ENCODE data around the gene ADCK1. TPM values are rescaled to one million over a fixed set of nuclear protein-coding genes. Genes with fewer than 3 reads are reported as not detected.

ADCK1 gene
- total and polyA plus RNA-seq, 8 donors: 2.9 to 9.9 (median 4.9) TPM

GRCh38 chr14:77800814-77801213, 905 bp downstream of the ADCK1 start:
- no peak for FAIRE-seq

GRCh38 chr14:77804592-77804991, 4.7 kb downstream of the ADCK1 start:
- intact Hi-C loops (cut with DNase I): no loop called here
- no peaks in the 10 kb centered on the region for H3K36me3 ChIP-seq
- no peaks in the 10 kb centered on the region for H3K4me1 ChIP-seq
- no peak overlapping the region for H3K4me3 ChIP-seq
- FAIRE-seq (no peak), DNase-seq (no peak), ATAC-seq (no peak)
- no peaks in the 10 kb centered on the region for H3K27me3 ChIP-seq
- WGBS, 2 donors: 62 to 67% methylated on average over 6 of the region's 6 CpGs
- no peaks in the 10 kb centered on the region for H3K9me3 ChIP-seq
- H3K27ac ChIP-seq: no peak overlapping the region
- no peak for TF ChIP-seq CTCF (IDR thresholded peaks at IDR 0.05)

More at GRCh38 chr14:77800814-77801213, 905 bp downstream of the ADCK1 start:
- Histone ChIP-seq H3K4me1 (no peaks in the 10 kb centered on the region), H3K36me3 (no peaks in the 10 kb centered on the region), H3K9me3 (no peaks in the 10 kb centered on the region), H3K27me3 (no peaks in the 10 kb centered on the region), H3K27ac (peak overlapping the region; percentile 80 to 88 (median 84)), H3K4me3 (peak overlapping the region in 3 of 4 donors; percentile 85 to 94 (median 89))
- intact Hi-C loops (cut with DNase I): no loop called here
- no peak for TF ChIP-seq CTCF (IDR thresholded peaks at IDR 0.05)
- no peak for ATAC-seq
- DNase-seq: no peak
- WGBS, 2 donors: 64 to 93% methylated on average over 1 of the region's 1 CpG

- Histone ChIP-seq H3K27me3 (no peaks in the 10 kb centered on the region), H3K27ac (no peak overlapping the region), H3K36me3 (no peaks in the 10 kb centered on the region), H3K9me3 (no peaks in the 10 kb centered on the region), H3K4me1 (no peaks in the 10 kb centered on the region), H3K4me3 (no peak overlapping the region)
- ATAC-seq (no peak), DNase-seq (no peak), FAIRE-seq (no peak)
- intact Hi-C loops (cut with DNase I): no loop called here
- no peak for TF ChIP-seq CTCF (IDR thresholded peaks at IDR 0.05)
- WGBS, 2 donors: 82 to 83% methylated on average over 6 of the region's 6 CpGs
Observed at GRCh38 chr14:77805706-77806105, 5.8 kb downstream of the ADCK1 start.

GRCh38 chr14:77808250-77808649, 8.3 kb downstream of the ADCK1 start:
- Histone ChIP-seq H3K27ac (no peak overlapping the region), H3K36me3 (no peaks in the 10 kb centered on the region), H3K27me3 (no peaks in the 10 kb centered on the region), H3K9me3 (no peaks in the 10 kb centered on the region), H3K4me1 (no peaks in the 10 kb centered on the region), H3K4me3 (no peak overlapping the region)
- intact Hi-C loops (cut with DNase I): no loop called here
- DNase-seq (no peak), FAIRE-seq (no peak), ATAC-seq (no peak)
- 96 to 98% methylated on average over 3 of the region's 3 CpGs for WGBS, 2 donors
- TF ChIP-seq CTCF (IDR thresholded peaks at IDR 0.05): no peak

GRCh38 chr14:77809011-77809410, 9.1 kb downstream of the ADCK1 start:
- intact Hi-C loops (cut with DNase I): no loop called here
- no peak for TF ChIP-seq CTCF (IDR thresholded peaks at IDR 0.05)
- no peak for ATAC-seq

More at GRCh38 chr14:77809011-77809410, 9.1 kb downstream of the ADCK1 start:
- Histone ChIP-seq H3K4me3 (no peak overlapping the region), H3K27me3 (no peaks in the 10 kb centered on the region), H3K36me3 (no peaks in the 10 kb centered on the region), H3K9me3 (no peaks in the 10 kb centered on the region), H3K4me1 (no peaks in the 10 kb centered on the region), H3K27ac (no peak overlapping the region)
- FAIRE-seq (no peak), DNase-seq (no peak)
- WGBS, 2 donors: 95 to 100% methylated on average over 1 of the region's 1 CpG
